Stimulated activated CD4-positive, alpha-beta T cell treated with anti-CD3 and anti-CD28 coated beads, Interleukin-1b, Interleukin-23, amount 100 ng/mL, for 1 hour (primary cell): ENCODE measurements around the gene TSC22D1.

Experiments
- DNase-seq, 2 donors: peaks; one replicate each; pipeline ENCODE4 v3.0.0-alpha.2; 2020; ENCODE audit warnings: low read depth in 2 of 2

Gene TSC22D1

GRCh38 chr13:44452418-44452817 is 123.7 kb downstream of the TSC22D1 start:
- DNase-seq, result no peak

- no peak for DNase-seq
Observed at GRCh38 chr13:44451651-44452050, 124.5 kb downstream of the TSC22D1 start.

- no peak for DNase-seq
Observed at GRCh38 chr13:44451126-44451525, 125.0 kb downstream of the TSC22D1 start.

- no peak for DNase-seq
Observed at GRCh38 chr13:44449999-44450821, 125.9 kb downstream of the TSC22D1 start.

GRCh38 chr13:44448875-44449274 is 127.3 kb downstream of the TSC22D1 start:
- DNase-seq, result no peak

GRCh38 chr13:44448373-44448772 is 127.8 kb downstream of the TSC22D1 start:
- no peak for DNase-seq

- DNase-seq, result no peak
Observed at GRCh38 chr13:44447783-44448321, 128.3 kb downstream of the TSC22D1 start.

GRCh38 chr13:44440046-44440608 is 136.0 kb downstream of the TSC22D1 start:
- DNase-seq, result no peak

GRCh38 chr13:44439452-44440024 is 136.6 kb downstream of the TSC22D1 start:
- no peak for DNase-seq

- DNase-seq, result no peak
Observed at GRCh38 chr13:44438234-44438579, 137.9 kb downstream of the TSC22D1 start.

- no peak for DNase-seq
Observed at GRCh38 chr13:44437356-44438233, 138.5 kb downstream of the TSC22D1 start.

GRCh38 chr13:44436589-44437337 is 139.4 kb downstream of the TSC22D1 start:
- no peak for DNase-seq

- DNase-seq, result no peak
Observed at GRCh38 chr13:44435919-44436510, 140.1 kb downstream of the TSC22D1 start.

GRCh38 chr13:44435142-44435918 is 140.8 kb downstream of the TSC22D1 start:
- peak; percentile 66 to 76 for DNase-seq

- no peak for DNase-seq
Observed at GRCh38 chr13:44434766-44435141, 141.4 kb downstream of the TSC22D1 start.

- no peak for DNase-seq
Observed at GRCh38 chr13:44433863-44434765, 142.0 kb downstream of the TSC22D1 start.

- no peak for DNase-seq
Observed at GRCh38 chr13:44432650-44433049, 143.5 kb downstream of the TSC22D1 start.

GRCh38 chr13:44431150-44431549 is 145.0 kb downstream of the TSC22D1 start:
- DNase-seq, result no peak

GRCh38 chr13:44429311-44429710 is 146.8 kb downstream of the TSC22D1 start:
- DNase-seq, result no peak
